Measurements from ENCODE around the gene ZNF292.
A peak's percentile ranks its signal among the peaks of the same experiment; 100 is the strongest.
"Not testable (repeated sequence)": the region's sequence is repeated elsewhere in the genome, so short reads cannot be mapped to it uniquely, and the experiment has no call there.

ZNF292 gene

GRCh38 chr6:87154993-87155841 lies at the start of gene ZNF292:
Gene ZNF292 (plus strand): TSS chr6:87155565. CDS start chr6:87155592, 27 bp downstream.
- peak; percentile 95 for DNase-seq (ENCODE audit: low spot score)

GRCh38 chr6:87105823-87106222 lies 49.5 kb upstream of the ZNF292 start:
- DNase-seq (ENCODE audit: low spot score), result no peak

DNA sequence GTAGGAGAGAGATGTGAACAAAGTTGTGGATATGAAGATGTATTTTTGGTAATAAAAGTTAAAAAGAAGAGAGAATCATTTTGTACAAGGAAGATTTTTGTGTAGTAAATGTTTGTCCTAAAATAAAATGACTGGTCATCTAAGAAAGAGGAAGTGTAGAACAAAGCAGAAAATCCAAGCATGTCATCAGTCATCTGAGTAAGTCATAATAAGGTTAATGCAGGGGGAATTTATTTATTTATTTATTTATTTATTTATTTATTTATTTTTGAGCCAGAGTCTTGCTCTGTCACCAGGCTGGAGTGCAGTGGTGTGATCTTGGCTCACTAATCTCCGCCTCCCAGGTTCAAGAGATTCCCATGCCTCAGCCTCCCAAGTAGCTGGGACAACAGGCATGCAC lies 44.7 kb upstream of the ZNF292 start:
- DNase-seq (ENCODE audit: low spot score), result no peak

DNA sequence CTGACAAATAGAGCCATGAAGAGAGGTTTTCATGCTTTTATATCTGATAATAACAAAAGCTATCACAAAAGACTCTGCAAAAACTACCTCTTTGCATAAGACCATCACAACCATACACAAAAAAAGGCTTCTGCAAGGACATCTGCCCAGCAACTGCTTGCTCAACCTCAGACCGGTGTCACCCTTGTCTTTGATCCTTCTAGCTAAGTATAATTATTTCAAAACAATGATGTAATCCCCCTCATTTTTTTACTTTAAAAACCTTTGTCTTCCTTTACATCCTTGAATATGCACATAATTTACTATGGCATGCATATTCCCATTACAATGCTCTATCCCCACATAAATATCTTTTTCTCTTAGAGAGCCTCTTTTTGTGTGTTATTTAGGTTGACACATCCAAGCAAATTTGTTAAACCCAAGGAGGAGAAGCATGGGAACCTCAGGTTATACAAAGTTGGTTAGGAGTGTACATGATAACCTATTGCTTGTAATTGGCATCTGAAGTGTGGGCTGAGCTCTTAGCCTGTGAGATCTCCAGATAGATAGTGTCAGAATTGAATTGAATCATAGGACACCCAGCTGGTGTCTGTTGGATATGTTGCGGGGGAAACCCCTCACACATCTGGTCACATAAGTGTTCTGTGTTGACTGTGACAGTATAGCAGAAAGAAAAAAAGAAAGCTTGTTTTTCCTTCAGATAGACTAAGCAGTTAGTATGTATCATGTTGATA lies 39.8 kb upstream of the ZNF292 start:
- DNase-seq (ENCODE audit: low spot score), result no peak

- DNase-seq (ENCODE audit: low spot score), result no peak
Measured at GRCh38 chr6:87116922-87117321, 38.4 kb upstream of the ZNF292 start.

- no peak for DNase-seq (ENCODE audit: low spot score)
Measured at GRCh38 chr6:87118054-87118453, 37.3 kb upstream of the ZNF292 start.

DNA sequence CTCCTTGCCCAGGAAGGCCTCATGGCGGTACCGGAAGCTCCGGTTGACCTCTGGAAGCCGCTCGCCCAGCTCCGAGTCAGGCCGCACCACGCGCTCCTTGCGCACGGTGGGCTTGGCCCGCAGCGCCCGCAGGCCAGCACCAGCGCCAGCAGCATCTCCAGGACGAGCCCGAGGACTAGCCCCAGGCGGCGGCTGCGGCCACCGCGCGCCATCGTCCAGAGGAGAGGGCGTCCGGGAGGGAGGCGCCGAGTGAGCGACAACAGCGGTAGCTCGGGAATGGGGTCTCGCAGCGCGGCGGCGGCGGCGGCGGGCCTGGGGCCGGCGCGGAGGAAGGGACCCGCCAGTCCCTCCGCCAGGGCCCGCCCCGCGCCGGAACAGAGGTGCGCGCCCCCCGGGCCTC lies 32.9 kb upstream of the ZNF292 start:
- no peak for DNase-seq (ENCODE audit: low spot score)

DNA sequence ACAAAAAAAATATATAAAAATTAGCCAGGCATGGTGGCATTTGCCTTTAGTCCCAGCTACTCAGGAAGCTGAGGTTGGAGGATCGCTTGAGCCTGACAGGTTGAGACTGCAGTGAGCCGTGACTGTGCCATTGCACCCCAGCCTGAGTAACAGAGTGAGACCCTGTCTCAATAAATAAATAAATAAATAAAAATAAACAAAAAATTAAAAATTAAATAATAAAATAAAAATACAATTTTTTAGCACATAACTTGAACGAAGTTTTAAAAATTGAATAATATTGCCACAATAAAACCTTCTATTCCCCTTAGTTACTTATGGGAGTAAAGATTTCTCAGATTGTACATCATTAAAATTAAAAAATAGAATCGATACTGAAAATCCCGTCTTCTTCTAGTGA lies 31.3 kb upstream of the ZNF292 start:
- no peak for DNase-seq (ENCODE audit: low spot score)

DNA sequence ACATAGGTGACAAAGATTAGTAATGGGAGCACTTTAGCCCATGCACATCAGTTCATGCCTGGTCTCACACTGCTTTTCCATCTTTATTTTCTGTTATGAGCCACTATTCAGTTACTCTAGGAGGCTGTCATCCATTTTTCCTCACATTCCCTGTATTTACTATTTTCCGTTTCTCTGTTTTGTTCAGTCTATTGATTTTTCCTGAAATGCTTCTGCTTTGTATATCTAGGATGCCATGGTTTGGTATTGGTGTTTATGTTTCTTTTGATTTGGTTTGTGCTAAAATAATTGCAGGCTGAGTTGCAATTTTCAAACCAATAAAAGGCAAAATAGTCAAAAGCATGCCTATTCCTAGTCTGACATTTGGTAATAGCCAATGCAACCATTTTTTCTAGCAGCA lies 28.9 kb upstream of the ZNF292 start:
- no peak for DNase-seq (ENCODE audit: low spot score)

GRCh38 chr6:87127737-87128136 lies 27.6 kb upstream of the ZNF292 start:
- no peak for DNase-seq (ENCODE audit: low spot score)

- DNase-seq (ENCODE audit: low spot score), result no peak
Measured at GRCh38 chr6:87136963-87137362, 18.4 kb upstream of the ZNF292 start.

- peak; percentile 52 for DNase-seq (ENCODE audit: low spot score)
Measured at GRCh38 chr6:87139236-87139635, 16.1 kb upstream of the ZNF292 start.

- DNase-seq (ENCODE audit: low spot score), result not testable (repeated sequence)
Measured at GRCh38 chr6:87139927-87140326, 15.4 kb upstream of the ZNF292 start.

DNA sequence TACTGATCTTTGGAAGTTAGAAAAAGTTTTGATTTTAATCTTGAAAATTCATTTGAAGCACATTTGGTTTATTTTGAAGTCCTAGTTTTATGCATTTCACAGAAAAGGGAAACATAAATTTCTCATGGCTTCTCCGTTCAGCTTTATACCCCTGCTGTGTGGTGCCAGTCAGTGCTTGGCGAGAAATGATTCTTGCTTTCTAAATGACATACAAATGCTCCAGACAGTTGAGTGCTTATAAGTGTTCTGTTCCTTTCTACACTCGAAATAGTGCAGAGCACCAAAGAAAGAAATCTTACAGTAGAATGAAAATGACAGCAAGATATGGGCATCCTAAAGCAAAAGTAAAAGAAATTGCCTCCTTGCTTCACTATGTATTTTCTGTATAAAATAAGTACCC lies 9.0 kb upstream of the ZNF292 start:
- no peak for DNase-seq (ENCODE audit: low spot score)

DNA sequence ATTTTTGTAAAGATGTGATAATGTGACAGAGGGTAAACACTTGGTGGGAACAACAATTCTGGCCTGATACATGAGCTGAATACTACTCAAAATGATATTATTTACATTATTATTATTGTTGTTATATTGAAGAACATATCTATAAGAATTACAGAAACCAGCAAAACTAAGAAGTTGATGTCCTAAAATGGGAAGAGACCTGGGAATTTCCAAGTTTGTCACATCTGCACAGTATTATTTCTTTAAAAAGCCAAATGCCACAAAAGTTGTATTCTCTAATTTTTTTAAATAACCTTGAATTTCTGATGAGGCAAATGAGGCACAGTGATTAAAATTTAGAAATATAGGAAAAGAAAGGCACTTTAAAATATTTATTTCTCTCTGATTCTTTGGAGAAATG lies 5.0 kb upstream of the ZNF292 start:
- no peak for DNase-seq (ENCODE audit: low spot score)

DNA sequence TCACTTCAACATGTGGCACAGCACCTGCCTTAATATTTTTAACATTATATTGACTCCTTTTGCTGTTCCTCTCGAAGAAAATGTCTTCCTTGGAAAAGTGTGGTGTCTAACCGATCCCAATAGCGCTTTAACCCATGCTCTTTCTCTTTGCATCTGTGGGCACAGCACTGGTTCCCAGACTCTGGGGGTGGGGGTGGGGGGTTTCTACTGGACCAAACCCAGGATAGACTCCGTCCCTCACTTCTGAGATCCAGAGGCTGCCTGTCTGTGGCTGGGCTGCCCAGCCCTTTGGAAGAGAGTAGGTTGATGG lies 3.9 kb upstream of the ZNF292 start:
- no peak for DNase-seq (ENCODE audit: low spot score)

- DNase-seq (ENCODE audit: low spot score), result peak; percentile 76
Measured at GRCh38 chr6:87151781-87152525, 3.4 kb upstream of the ZNF292 start.

DNA sequence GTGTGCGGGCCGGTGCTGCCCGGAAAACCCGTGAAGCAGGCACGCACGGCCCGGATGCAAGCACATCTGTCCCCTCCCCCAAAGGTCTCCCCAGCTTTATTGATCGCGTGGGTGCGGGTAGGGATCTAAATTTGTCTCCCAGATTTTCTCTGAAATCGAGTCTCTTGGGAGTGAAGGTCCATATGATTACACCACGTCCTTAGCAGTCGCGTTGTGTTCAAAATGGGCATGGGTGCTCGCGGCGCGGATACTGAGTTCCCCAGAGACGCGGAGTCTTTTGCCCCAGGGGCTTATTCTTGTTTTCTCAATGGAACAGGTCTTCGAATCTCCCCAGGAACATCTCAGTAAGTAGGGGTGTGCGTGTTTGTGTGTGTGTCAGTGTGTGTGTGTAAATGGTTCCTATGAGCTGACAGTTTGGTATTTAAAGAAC lies 2.8 kb upstream of the ZNF292 start:
- DNase-seq (ENCODE audit: low spot score), result no peak

- peak; percentile 80 for DNase-seq (ENCODE audit: low spot score)
Measured at GRCh38 chr6:87154641-87154992, 748 bp upstream of the ZNF292 start.

- peak; percentile 54 for DNase-seq (ENCODE audit: low spot score)
Measured at GRCh38 chr6:87155842-87156815, 764 bp downstream of the ZNF292 start.

- DNase-seq (ENCODE audit: low spot score), result not testable (repeated sequence)
Measured at GRCh38 chr6:87157596-87157995, 2.2 kb downstream of the ZNF292 start.

DNA sequence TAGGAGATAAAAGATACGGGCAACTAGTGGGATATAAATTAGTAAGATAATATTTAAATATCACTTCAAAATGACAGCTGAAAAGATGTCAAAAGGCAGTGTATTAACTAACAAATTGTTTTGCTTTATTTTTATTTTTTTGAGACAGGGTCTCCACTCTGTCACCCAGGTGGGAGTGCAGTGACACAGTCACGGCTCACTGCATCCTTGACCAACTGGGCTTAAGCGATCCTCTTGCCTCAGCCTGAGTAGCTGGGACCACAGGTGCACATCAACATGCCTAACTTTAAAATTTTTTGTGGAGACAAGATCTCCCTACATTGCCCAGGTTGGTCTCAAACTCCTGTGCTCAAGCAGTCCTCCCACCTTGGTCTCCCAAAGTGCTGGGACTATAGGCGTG lies 5.9 kb downstream of the ZNF292 start:
- no peak for DNase-seq (ENCODE audit: low spot score)

Measured in Ammon's horn (tissue), 1 donor.